ENCODE data around the gene XYLT1. TPM values are rescaled to one million over a fixed set of nuclear protein-coding genes. Genes with fewer than 3 reads are reported as not detected.

Gene XYLT1, protein sequence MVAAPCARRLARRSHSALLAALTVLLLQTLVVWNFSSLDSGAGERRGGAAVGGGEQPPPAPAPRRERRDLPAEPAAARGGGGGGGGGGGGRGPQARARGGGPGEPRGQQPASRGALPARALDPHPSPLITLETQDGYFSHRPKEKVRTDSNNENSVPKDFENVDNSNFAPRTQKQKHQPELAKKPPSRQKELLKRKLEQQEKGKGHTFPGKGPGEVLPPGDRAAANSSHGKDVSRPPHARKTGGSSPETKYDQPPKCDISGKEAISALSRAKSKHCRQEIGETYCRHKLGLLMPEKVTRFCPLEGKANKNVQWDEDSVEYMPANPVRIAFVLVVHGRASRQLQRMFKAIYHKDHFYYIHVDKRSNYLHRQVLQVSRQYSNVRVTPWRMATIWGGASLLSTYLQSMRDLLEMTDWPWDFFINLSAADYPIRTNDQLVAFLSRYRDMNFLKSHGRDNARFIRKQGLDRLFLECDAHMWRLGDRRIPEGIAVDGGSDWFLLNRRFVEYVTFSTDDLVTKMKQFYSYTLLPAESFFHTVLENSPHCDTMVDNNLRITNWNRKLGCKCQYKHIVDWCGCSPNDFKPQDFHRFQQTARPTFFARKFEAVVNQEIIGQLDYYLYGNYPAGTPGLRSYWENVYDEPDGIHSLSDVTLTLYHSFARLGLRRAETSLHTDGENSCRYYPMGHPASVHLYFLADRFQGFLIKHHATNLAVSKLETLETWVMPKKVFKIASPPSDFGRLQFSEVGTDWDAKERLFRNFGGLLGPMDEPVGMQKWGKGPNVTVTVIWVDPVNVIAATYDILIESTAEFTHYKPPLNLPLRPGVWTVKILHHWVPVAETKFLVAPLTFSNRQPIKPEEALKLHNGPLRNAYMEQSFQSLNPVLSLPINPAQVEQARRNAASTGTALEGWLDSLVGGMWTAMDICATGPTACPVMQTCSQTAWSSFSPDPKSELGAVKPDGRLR
- total RNA-seq = 10 to 100 TPM in 1 of 2 donors, 1 to 10 TPM in 1; 6.0 to 15.2 TPM

DNA sequence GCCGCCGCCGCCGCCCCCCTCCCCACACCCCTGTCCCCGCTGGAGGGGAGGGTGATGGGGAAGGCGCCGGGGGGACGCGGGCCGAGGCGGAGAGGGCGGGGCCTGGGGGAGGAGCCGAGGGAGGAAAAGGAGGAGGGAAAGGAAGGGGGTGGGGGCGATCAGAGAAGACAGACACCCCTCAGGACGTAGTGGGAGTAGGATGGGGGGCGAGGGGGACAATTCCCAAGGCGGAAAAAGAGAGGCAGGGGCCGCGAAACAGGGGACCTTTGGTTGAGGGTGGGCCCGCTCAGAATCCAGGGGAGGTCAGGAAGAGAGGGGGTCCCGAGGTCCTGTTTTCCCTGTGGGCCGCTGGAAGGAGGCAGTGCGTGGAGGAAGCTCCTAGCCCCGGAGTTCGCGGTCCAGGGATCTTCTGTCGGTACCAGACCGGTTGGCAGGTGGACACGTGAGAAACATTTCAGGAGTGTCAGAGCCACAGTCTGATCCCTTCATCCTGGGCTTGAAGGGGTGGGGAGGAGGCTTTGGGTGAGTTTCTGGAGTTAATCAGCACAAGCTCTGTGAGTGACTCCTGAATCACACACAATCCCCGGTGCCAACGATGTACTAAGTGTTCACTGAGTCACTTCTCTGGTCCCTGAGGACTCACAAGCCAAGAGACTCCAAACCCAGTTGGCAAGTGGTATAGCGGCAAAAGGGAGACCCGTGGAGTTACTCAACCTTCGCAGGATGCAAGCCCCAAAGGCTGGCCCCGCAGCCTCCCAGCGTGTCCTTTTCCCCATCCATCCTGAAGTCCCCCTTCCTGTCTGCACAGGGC lies at the start of gene XYLT1:
TSS of gene XYLT1 (minus strand) at position 53 of the 811 bp plus-strand sequence. CDS start 164 bp downstream, outside the sequence.
- peak within 1 kb of the TSS; percentile 45 to 73 (median 59) for H3K27ac ChIP-seq
- H3K36me3 ChIP-seq (replicated peaks in 1 of 2; ENCODE audit: insufficient read depth in 1 of 2, low read depth in 2 of 2) = no peaks in the 10 kb centered on the region
- no peaks in the 10 kb centered on the region for H3K9me3 ChIP-seq
- WGBS, 2 donors = 12 to 15% methylated on average over 22 to 25 of the region's 36 CpGs
- H3K4me3 ChIP-seq = peak within 1 kb of the TSS in 1 of 2 donors; percentile 57
- intact Hi-C loops (cut with DNase I) = no loop called here
- peak; percentile 54 for ATAC-seq
- no peaks in the 10 kb centered on the region for H3K27me3 ChIP-seq
- DNase-seq = peak; percentile 59 to 74 (median 66)
- TF ChIP-seq, protein P1, sequence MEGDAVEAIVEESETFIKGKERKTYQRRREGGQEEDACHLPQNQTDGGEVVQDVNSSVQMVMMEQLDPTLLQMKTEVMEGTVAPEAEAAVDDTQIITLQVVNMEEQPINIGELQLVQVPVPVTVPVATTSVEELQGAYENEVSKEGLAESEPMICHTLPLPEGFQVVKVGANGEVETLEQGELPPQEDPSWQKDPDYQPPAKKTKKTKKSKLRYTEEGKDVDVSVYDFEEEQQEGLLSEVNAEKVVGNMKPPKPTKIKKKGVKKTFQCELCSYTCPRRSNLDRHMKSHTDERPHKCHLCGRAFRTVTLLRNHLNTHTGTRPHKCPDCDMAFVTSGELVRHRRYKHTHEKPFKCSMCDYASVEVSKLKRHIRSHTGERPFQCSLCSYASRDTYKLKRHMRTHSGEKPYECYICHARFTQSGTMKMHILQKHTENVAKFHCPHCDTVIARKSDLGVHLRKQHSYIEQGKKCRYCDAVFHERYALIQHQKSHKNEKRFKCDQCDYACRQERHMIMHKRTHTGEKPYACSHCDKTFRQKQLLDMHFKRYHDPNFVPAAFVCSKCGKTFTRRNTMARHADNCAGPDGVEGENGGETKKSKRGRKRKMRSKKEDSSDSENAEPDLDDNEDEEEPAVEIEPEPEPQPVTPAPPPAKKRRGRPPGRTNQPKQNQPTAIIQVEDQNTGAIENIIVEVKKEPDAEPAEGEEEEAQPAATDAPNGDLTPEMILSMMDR (IDR thresholded peaks at IDR 0.05) = no peak
- TF ChIP-seq POLR2A (IDR thresholded peaks at IDR 0.05) = no peak
- H3K4me1 ChIP-seq = peaks cover 33% of the 10 kb centered on the region

DNA sequence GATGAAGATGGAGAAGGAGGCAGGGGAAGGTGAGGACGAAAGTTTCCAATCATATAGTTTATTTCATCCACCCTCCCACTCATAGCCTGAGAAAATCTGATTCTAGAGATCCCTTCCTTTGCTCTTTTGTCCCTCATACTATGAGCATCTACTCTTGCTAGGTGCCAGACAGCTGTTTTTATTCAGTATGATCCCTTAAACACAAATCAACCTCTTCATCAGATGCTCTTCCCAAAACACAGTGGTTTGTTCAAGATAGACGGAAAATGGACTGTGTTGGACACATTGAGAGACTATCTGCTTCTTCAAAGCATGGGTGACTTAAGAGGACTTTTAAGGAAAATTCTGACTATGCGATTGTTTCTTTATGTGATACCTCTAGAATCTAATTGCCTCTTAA lies 49.4 kb upstream of the XYLT1 start:
- no peak for TF ChIP-seq POLR2A (IDR thresholded peaks at IDR 0.05)
- TF ChIP-seq, protein P1 (IDR thresholded peaks at IDR 0.05) = no peak
- Histone ChIP-seq H3K4me1 (no peaks in the 10 kb centered on the region), H3K27ac (no peak overlapping the region), H3K27me3 (no peaks in the 10 kb centered on the region), H3K9me3 (no peaks in the 10 kb centered on the region), H3K36me3 (replicated peaks in 1 of 2; ENCODE audit: insufficient read depth in 1 of 2, low read depth in 2 of 2) (no peaks in the 10 kb centered on the region), H3K4me3 (no peak overlapping the region)
- ATAC-seq (no peak), DNase-seq (no peak)
- intact Hi-C loops (cut with DNase I) = no loop called here
- 50 to 55% methylated on average over 3 of the region's 3 CpGs for WGBS, 2 donors

DNA sequence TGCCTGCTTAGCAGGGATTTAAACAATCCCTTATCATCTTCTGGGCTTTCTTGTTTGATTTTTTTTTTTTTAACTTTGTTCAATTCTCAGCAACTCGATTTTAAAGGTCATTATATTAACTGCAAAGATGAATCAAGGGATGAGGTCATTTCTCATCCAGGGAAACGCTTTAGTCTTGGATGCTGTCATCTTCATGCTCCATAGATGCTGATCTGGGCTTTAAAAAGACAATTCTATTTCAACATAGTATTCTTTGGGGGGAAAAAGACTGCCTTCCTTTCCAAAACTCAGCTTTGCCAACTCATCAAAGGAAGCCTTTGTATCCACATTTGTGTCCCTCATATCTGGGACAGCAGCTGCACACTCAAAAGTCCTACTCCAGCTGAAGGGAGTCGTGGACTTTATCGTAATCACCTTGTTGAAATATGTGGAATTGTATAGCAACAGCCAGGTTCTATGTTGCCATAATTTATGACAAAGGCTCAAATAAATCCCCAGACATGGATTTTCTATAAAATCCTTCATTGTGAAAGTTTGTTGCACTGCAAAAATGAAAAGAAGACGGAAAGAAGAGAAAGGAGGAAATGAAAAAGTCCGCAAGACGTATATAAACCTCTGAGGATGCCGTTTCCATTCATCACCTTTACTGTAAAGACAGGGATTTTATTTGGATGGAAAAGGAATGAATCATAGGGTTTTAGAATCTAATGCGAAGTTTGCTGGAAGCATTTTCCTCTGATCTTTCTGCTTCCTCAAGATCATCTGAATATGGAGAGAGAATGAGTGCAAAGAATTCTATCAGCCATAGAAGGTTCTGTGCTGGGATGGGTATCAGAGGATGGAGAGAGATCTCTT lies 48.6 kb upstream of the XYLT1 start:
- H3K4me3 ChIP-seq = no peak overlapping the region
- DNase-seq = no peak
- intact Hi-C loops (cut with DNase I) = no loop called here
- no peaks in the 10 kb centered on the region for H3K9me3 ChIP-seq
- H3K27ac ChIP-seq = no peak overlapping the region
- TF ChIP-seq, protein P1 (IDR thresholded peaks at IDR 0.05) = no peak
- no peak for TF ChIP-seq POLR2A (IDR thresholded peaks at IDR 0.05)
- H3K4me1 ChIP-seq = no peaks in the 10 kb centered on the region
- ATAC-seq = no peak
- H3K36me3 ChIP-seq (replicated peaks in 1 of 2; ENCODE audit: insufficient read depth in 1 of 2, low read depth in 2 of 2) = no peaks in the 10 kb centered on the region
- H3K27me3 ChIP-seq = no peaks in the 10 kb centered on the region
- WGBS, 2 donors = 50 to 54% methylated on average over 9 of the region's 9 CpGs

DNA sequence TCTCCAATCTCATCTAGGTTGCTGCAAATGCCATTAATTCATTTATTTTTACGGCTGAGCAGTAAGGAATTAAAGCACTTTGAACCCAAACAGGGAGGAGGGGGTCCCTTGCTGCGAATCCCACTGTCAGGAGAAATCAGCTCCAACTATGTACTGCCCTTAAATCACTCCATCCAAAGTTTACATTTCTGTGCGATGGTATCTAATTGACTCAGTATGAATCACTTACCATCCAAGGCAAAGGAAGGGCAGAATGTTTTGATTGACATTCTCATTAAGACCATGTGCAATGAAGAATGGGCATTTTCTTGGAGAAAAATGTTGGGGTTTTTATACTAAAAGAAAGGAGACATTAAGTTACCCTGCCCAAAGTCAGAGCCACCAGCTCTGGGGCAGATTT lies 47.7 kb upstream of the XYLT1 start:
- H3K36me3 ChIP-seq (replicated peaks in 1 of 2; ENCODE audit: insufficient read depth in 1 of 2, low read depth in 2 of 2) = no peaks in the 10 kb centered on the region
- H3K27ac ChIP-seq = no peak overlapping the region
- DNase-seq = no peak
- H3K4me3 ChIP-seq = no peak overlapping the region
- TF ChIP-seq POLR2A (IDR thresholded peaks at IDR 0.05) = no peak
- TF ChIP-seq, protein P1 (IDR thresholded peaks at IDR 0.05) = no peak
- intact Hi-C loops (cut with DNase I) = no loop called here
- no peaks in the 10 kb centered on the region for H3K4me1 ChIP-seq
- 42 to 46% methylated on average over 3 of the region's 3 CpGs for WGBS, 2 donors
- no peak for ATAC-seq
- H3K9me3 ChIP-seq = no peaks in the 10 kb centered on the region
- no peaks in the 10 kb centered on the region for H3K27me3 ChIP-seq
